GM21381 (cell line): ENCODE measurements around the gene SLC47A2.
"Not testable (repeated sequence)": the region's sequence is repeated elsewhere in the genome, so short reads cannot be mapped to it uniquely, and the experiment has no call there.

Experiments used
- ATAC-seq: cut with Tn5 transposase; IDR thresholded peaks from one replicate; pipeline ENCODE4 v1.9.1; 2021; ENCODE audit warnings: mild to moderate bottlenecking, moderate library complexity; ENCODE audit not compliant: unreplicated experiment

Gene SLC47A2

DNA sequence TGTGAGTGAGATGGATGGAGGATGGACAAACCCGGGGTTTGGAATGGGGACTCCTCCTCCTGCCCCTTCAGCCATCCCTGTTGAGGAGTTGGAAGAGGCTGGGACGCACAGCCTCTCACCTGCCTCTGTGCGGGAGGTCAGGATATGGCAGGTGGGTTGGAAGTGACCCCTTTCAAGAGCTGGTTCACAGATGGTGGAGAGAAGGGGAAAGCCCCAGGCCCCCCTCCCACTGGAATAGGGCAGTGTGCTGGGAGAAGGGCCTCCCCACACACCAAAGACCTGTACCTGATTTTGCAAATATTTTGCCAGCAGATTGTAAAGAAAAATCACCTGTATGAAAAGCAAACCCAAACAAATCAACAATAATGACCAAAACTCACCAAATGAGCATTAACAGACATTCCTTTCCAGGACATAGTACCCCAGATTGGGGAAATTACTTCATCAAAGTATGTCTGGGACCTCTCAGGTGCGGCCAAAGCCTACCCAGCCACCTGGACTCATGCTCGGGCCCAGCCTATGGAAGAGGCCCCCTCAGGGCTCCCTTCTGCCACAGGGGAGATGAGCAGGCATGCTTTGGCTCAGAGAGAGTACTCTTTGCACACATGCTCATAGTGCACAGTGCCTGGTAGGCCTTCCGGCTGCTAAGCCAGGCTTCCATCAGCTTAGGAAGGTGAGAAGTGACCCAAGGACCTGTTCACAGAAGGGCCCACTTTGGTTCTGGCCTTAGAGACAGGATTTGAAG is 7.8 kb downstream of the SLC47A2 start:
- no peak for ATAC-seq

DNA sequence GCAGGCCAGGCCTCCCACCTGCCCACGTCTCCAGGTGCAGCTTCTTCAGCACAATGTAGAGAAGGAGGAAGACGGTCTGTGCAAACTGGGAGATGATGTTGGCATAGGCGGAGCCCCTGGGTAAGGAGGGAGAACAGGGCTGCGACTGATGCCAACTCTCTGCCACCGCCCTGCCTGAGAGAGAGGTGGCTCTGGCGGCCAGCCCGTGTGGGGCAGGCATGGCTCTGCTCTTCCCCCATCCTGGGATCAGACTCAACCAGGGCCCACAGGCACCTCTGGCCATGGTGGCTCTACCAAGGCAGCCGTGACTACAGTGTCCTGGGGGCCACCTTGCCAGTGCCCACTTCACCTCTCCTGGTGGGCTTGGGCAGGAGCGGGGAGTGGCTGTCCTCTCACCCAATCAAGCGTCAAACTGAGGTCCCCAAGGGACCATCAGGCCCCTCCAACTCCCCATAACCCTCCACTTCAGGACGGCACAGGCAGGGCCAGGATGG is 8.6 kb downstream of the SLC47A2 start:
- ATAC-seq, result no peak

DNA sequence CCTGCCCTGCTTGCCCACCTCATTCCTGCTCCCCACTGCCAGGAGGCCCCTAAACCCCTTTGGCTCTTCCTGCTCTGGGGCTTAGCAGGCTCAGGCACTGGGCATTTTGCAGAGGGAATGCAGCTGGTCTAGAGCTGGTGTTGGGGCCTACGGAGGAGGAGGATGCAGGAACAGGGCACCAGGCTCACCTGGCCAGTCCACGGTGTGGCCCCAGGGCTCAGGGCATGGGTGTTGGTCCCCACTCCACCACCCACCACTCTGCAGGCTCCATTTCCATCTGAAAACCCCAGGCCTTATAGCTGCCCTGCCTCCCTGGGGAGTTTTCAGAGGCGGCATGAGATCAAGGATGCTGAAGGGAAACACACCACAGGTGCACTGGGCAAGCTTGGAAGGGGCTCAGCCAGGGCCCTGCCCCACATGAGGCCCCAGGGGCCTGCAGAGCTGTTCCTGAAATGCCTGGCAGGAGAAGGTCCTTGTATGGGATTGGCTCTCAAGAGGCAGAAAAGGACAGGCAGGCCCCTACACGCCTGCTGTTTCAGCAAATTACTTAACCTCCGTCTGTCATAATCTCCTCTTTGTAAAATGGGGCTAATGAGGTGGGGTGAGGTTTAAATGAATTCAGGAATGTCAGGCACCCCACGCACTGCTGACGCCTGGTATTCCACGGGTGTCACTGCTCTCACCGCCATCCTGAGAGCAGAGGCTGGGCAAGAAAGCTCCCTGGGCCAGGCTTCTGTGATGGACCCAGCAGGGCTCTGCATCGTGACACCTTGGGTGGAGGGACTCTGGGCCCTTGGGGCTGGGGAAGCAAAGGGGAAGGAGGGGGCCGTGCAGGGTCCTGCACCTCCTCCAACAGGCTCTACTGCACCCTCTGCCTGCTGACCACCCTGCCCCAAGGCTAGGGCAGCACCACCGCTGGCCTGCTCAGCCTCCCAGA is 9.3 kb downstream of the SLC47A2 start:
- no peak for ATAC-seq

DNA sequence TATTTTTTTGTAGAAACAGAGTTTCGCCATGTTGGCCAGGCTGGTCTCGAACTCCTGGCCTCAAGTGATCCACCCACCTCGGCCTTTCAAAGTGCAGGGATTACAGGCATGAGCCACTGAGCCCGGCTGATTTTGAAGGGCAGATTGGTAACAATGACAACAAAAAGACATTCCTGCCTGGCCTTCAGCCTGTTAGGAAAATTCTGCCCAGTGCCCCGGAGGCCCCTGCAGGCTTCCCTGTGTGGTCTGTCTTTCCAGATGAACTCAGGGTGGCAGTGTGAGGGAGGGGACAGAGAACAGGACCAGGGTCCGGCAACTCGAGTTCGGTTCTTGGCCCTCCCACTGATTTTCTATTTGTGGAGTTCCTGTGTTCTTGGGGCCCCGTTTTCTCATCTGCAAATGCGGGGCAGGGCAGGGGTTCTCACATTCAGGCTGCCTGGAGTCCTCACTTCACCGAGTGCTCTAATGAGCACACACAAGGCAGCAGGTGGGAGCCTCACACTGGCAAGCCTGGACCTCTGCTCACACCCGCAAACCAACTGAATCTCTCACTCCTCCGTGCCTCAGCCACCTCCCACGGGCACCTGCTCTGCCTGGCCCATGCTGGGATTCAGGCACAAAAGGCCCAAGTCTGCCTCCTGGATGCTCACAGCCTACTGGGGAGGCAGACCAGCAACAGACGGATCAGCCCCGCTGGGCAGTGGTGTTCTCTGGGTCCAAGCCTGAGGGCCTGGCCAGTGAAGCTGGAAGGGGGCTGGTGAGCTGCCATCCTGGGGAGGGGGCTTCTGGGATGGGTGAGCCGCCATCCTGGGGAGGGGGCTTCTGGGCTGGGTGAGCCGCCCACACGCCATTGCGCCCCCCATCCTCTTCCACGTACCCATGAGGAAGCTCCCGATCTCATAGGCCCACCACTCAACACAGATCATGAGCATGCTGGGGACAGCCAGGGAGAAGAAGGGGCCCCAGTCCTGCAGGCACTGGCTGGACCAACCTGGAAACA is 10.3 kb downstream of the SLC47A2 start:
- no peak for ATAC-seq

DNA sequence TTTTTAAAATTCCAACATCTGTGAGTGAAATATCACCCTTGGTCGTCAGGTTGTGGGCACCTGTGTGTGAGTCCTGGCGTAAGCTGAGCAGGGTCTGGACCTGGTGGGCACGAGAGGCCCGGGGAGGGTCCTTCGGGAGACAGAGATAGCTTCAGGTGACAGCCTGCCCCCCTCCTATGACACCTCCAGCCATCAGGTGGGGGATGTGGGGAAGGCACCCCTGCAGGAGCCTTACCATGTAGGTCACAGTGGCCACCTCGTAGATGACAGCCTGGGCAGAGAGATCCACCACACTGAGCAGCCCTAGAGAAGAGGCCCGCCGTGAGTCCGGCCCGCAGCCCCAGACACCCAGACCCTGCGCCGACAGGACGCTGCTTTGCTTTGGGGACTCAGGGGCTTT is 11.2 kb downstream of the SLC47A2 start:
- no peak for ATAC-seq

DNA sequence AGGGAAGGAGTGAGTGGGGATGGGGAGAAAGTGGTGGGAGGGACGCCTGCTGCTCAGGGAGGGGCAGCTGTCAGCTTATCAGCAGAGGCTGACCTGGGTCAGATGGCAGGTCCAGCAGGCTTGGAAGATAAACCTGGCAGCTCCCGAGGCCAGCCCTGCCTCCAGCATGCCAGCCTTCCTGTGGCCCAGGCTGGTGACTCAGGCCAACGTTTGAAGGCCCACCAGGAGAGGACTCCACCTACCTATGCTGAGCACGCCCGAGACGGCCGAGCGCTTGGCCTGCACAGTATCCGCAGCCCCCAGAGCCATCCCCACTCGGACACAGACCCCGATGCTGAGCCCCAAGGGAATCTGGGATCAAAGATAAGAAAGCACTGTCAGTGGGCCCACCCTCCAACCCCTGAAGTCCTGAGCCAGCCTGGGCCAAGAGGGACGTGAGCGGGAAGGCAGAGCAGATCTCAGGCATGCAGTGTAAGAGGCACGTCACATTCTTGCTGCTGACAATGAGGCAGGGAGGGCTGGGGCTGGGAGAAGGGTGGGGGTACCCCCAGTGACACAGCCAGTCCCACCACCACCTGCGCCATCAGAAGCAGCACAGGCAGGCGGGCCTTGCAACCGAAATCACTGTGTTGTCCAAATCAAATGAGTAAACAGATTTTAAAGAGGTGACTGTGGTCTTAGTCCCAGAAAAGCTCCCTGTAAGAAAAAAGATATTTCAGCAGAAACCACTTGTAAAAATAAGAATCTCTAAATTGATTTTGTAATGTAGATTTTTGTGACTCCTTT is 12.4 kb downstream of the SLC47A2 start:
- ATAC-seq, result no peak

DNA sequence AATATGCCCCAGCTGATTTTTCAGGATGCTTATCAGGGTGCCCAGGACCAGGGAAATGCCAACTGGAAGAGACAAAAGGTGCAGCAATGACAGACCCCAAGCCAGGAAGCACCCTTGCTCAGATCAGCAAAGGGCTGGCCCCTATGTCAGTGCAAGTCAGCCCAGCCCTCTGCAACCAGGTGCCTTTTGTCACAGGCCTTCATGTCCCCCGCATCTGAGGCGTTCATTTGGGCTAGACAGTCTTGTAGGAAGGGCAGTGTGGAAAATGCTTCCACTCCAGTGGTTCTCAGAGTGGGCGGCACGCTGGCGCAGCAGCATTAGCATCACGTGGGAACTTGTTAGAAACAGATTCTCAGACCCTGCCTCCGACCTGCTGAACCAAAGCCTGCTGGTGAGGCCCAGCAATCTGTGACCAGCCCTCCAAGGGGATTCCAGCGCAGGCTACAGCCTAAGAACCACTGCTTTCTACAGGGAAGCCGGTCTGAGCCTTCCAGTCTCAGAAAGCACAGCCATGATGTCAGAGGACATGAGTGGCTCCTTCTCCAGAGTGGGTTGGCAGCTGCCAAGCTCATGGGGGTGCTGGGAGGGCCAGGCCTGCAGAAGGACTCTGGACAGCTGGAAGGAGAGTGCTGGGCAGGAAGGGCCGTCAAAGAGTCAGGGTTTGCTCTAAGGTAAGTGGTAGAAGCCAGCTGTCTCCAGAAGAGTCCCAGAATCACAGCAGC is 13.1 kb downstream of the SLC47A2 start:
- ATAC-seq, result no peak

DNA sequence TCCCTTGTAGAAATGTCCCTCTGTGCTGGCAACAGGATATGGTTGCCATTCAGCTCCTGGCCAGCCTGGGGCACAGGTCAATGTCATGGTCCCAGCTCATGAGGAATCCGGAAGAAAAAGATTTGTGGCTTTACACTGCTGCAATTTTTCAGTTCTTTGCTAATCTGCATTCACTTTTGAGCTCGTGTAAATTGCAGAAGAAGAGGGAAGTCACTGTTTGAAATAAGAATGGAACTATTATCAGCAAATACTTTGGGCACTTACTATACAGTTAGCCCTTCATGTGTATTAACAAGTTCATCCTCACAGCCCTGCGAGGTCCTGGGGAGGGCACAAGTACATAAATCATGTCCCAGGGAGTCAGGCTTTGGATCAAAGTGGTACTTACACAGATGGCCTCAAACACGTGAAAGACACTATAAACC is 14.2 kb downstream of the SLC47A2 start:
- ATAC-seq, result no peak

DNA sequence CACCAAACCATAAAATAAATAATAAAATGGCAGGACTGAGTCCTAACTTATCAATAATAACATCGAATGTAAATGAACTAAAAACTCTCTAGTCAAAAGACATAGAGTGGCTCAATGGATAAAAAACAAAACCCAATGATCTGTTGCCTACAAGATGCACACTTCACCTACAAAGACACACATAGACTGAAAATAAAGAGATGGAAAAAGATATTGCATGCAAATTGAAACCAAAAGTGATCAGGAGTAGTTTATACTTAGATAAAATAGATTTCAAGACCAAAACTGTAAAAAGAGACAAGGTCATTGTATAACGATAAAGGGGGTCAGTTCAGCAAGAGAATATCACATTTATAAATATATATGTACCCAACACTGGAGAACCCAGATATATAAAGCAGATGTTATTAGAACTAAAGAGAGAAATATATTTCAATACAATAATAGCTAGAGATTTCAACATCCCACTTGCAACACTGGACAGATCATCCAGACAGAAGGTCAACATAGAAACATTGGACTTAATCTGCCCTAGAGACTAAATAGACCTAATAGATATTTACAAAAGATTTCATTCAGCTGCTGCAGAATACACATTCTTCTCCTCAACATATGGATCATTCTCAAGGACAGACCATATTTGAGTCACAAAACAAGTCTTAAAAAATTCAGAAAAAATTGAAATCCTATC is 29.8 kb downstream of the SLC47A2 start:
- no peak for ATAC-seq

DNA sequence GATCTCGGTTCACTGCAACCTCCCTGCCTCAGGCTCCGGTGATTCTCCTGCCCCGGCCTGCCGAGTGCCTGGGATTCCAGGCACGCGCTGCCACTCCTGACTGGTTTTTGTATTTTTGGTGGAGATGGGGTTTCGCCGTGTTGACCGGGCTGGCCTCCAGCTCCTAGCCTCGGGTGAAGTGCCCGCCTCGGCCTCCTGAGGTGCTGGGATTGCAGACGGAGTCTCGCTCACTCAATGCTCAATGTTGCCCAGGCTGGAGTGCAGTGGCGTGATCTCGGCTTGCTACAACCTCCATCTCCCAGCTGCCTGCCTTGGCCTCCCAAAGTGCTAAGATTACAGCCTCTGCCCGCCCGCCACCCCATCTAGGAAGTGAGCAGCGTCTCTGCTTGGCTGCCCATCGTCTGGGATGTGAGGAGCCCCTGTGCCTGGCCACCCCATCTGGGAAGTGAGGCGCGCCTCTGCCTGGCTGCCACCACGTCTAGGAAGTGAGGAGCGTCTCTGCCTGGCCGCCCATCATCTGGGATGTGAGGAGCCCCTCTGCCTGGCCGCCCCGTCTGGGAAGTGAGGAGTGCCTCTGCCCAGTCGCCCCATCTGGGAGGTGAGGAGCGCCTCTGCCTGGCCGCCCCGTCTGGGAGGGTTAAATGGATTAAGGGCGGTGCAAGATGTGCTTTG is 31.3 kb downstream of the SLC47A2 start:
- not testable (repeated sequence) for ATAC-seq

DNA sequence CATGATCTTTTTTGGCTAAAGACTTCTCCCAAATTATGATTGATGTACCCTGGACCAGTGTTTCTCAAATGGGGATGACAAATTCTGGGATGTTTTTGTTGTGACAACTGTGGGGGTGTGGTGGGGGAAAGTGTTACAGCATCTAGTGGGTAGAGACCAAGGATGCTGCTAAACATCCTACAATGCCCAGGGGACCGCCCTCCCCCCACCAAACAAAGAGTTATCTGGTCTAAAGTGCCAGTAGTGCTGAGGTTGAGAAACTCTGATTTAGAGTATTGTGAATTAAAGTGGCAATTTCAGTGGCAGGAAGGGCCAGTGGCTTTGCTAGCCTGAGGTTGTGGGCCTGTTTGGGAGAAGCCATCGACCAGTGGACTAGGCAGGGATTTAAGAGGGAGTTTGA is 33.3 kb downstream of the SLC47A2 start:
- ATAC-seq, result no peak

DNA sequence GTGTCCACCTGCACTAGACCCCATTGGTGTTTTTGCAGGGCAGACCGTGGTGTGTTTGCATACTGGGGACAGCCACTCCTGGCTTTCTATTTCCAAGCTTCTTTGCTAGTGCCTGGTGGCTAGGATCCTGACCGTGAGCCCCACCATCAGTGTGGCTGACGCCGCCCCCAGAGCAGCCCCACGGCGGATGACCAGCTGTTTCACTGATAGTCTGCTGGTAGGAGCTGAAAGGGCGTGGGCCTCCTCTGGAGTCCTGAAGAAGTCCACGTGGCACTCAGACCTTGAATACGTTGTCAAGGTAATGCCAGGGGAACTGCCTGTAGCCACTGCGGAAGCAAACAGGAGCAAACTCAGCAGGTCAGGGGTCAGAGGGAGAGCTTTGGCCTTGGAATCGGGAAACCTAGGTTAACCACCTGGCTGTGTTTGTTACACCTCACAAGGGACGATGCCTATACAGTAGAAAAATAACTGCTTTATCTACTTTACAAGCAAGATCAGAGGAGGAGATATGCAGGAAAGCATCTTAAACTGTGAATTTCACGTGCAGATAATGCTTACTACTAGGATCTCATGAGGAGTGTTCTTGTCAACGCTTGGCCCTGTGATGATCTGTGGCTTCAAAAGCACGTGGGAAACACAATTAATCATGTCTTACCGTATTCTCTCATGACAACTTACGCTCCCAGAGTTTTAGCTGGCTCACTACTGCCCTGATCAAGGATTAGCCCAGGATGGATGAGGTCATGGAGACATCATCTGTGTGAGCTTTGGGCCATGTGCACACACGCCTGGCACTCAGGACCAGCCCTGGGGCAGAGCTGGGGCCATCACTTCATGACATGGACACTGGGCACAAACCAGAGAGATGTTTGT is 37.6 kb downstream of the SLC47A2 start:
- ATAC-seq, result no peak

DNA sequence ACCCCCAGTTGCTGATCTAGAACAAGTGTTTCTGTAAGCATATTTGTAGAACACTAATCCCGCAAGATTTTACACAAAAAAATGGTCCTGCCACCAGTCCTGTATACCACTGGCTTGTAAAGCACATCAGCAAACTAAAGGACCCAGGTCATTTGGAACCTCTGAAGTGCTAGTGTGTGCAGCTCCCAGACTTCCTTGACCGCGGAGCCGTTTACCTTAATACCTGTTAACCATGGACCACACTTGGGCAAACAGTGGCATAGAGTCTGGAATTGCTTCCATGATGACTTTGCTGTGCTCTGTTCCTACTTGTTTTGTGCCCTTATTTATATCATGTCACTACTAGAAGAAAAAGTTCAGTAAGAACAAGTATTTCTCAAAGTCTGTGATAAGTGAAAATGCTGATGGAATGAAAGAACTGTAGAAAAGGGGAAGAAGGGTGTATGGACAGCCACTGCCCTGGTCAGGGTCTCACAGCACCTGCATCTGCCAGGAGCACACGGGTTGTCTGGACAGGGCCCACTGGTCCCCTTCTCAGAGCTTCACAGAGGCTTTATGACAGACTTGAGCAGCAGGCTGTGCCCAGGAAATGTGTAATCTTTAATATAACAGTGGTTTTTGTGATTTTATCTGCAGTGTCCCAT is 38.5 kb downstream of the SLC47A2 start:
- ATAC-seq, result no peak

DNA sequence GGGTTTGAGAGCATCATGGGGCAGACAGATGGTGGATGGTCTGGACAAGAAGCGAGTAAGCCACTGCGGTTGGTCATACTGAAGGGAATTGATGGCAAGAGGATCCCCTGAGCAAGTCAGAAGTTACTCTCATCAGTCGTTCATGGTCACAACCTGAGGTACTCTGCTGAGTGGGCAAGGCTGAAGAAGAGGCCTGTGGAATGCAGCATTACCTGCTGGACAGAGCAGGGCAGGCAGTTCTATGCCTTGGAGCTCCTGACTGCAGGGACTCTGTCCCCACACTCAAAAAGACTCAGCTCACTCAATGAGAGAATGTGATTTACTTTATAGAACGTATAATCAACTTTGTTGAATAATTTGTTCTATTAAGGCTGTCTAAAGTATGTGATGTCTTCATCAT is 39.5 kb downstream of the SLC47A2 start:
- ATAC-seq, result no peak

DNA sequence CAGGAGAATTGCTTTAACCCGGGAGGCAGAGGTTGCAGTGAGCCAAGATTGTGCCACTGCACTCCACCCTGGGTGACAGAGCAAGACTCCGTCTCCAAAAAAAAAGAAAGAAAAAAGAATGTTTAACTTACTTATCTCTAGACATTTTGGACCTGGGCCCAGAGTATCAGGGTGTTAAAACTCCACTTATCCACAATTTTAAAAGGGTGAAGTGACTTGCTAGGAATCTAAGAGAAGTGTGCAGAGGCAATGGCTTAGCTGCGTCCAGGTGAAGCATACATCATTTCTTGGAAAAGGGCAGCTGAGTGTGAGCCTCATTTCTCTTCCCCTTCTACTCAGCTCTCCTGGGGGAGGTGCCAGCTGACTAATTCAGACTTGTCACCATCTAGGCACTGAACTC is 42.8 kb downstream of the SLC47A2 start:
- ATAC-seq, result no peak

DNA sequence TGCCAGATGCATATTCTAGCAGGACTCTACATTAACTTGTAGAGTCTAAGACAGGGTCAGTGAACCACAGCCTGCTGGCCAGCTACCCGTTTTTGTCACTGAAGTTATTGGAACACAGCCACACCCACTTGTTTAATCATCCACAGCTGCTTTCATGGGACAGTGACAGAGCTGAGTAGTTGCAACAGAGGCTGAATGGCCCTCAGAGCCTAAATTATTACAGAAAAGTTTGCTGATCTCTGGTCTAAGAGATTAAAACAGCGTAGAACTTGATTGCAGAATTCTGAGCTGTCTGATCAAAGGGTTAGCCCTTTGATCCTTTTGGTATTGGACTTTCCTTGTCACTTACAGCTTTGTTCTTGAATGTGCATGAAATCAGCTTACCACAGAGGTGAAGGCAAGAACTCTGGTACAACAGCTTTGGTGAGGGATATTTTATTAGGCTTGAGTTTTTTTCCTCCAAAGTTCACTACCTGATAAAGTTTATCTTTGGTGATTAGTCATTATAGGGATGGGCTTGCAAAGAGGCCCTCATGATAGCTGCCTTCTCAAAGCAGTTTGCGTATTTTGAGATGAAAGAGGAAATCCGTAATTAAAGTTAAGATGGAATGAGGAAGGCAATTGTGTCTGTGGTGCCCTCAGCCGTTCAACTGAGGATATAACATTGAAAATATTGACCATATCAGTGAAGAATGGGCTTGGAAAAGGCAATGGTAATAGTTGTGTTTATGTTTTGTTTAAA is 44.2 kb downstream of the SLC47A2 start:
- ATAC-seq, result no peak
